ENCODE results near the gene SARDH.

The SARDH gene

GRCh38 chr9:133718563-133719315, 19.4 kb downstream of the SARDH start:
- Histone ChIP-seq H3K4me1 (ENCODE audit: insufficient read depth, poor library complexity, severe bottlenecking) (no peaks in the 10 kb centered on the region), H3K9me3 (ENCODE audit: severe bottlenecking) (peaks cover 3% of the 10 kb centered on the region), H3K27ac (ENCODE audit: poor library complexity, severe bottlenecking) (no peak overlapping the region), H3K4me3 (ENCODE audit: severe bottlenecking) (no peak overlapping the region), H3K27me3 (ENCODE audit: insufficient read depth, poor library complexity, severe bottlenecking) (peaks cover 3% of the 10 kb centered on the region), H3K36me3 (ENCODE audit: low read depth) (no peaks in the 10 kb centered on the region)
- TF ChIP-seq, protein P1, sequence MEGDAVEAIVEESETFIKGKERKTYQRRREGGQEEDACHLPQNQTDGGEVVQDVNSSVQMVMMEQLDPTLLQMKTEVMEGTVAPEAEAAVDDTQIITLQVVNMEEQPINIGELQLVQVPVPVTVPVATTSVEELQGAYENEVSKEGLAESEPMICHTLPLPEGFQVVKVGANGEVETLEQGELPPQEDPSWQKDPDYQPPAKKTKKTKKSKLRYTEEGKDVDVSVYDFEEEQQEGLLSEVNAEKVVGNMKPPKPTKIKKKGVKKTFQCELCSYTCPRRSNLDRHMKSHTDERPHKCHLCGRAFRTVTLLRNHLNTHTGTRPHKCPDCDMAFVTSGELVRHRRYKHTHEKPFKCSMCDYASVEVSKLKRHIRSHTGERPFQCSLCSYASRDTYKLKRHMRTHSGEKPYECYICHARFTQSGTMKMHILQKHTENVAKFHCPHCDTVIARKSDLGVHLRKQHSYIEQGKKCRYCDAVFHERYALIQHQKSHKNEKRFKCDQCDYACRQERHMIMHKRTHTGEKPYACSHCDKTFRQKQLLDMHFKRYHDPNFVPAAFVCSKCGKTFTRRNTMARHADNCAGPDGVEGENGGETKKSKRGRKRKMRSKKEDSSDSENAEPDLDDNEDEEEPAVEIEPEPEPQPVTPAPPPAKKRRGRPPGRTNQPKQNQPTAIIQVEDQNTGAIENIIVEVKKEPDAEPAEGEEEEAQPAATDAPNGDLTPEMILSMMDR (IDR thresholded peaks at IDR 0.05; ENCODE audit: poor library complexity, severe bottlenecking) = no peak
- ATAC-seq (ENCODE audit: low read depth) (no peak), DNase-seq (ENCODE audit: low spot score) (no peak)

DNA sequence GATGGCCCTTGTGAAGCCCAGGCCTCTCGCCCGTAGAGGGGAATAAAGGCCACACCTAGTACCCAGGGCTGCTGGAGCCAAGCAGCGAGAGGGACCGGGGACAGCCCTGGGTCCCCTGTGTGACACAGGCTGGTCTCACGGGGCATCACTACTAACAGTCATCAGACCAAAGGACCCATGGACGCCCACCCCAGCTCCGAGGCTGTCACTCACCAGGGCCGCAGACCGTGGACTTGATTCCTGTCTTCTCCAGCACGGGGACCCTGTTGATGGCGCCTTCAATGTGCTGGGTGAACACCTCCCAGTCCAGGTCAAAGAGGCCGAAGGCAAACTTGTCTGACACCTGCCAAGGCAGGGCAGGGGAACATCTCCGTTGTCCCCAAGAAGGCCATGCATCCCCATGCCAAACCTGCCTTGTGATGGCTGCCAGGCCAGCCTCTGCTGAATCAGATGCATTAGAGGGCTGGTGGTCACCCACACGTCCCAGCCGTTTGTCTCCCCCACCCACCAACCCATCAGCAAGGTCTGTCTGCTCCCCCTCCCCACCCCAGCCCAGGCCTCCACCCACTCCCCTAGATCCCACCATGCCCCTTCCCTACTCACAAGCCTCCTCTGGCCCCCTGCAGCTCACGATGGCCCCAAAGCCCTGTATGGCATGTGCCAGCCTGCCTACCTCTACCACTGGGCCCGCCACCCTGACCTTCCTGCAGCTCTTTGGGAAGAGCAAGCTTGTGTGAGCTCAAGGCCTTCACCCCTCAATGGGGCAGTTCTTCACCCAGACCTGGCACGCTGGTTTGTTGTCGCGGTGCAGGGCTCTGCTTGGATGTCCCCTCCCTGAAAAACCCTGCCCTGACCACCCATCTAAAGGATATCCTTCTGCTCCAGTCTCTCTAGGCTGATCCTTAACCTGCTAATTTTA, 20.8 kb downstream of the SARDH start:
- ATAC-seq (ENCODE audit: low read depth) = no peak
- Histone ChIP-seq H3K4me1 (ENCODE audit: insufficient read depth, poor library complexity, severe bottlenecking) (no peaks in the 10 kb centered on the region), H3K27me3 (ENCODE audit: insufficient read depth, poor library complexity, severe bottlenecking) (no peaks in the 10 kb centered on the region), H3K9me3 (ENCODE audit: severe bottlenecking) (peaks cover 3% of the 10 kb centered on the region), H3K36me3 (ENCODE audit: low read depth) (no peaks in the 10 kb centered on the region), H3K27ac (ENCODE audit: poor library complexity, severe bottlenecking) (no peak overlapping the region), H3K4me3 (ENCODE audit: severe bottlenecking) (no peak overlapping the region)
- DNase-seq (ENCODE audit: low spot score) = peak; percentile 54
- TF ChIP-seq, protein P1 (IDR thresholded peaks at IDR 0.05; ENCODE audit: poor library complexity, severe bottlenecking) = no peak

DNA sequence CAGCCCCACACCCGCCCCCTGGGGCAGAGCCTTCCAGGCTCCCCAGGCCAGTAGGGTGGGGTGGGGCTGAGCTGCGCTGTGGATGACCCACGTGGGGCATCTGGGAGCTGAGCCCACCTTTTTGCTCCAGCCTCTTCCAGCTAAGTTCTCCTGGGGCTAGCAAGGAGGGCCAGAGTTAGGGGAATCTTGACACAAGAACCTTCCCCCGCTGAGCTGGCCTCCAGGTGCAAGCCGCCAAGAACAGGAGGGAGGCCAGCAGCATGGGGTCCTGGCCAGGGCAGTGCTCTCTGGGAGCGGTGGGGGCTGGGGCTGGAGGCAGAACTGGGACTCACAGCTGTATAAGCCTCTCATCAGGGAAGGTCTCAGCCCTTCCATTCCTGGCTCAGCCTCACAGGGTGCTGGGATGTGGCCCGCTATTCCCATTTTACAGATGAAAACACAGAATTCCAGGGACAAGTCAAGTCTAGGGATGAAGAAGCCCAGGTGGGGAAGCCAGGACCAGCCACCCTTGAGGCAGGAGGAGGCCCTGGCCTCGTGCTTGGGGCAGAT, 21.5 kb downstream of the SARDH start:
- TF ChIP-seq, protein P1 (IDR thresholded peaks at IDR 0.05; ENCODE audit: poor library complexity, severe bottlenecking) = no peak
- no peak for DNase-seq (ENCODE audit: low spot score)
- Histone ChIP-seq H3K27ac (ENCODE audit: poor library complexity, severe bottlenecking) (no peak overlapping the region), H3K9me3 (ENCODE audit: severe bottlenecking) (peaks cover 3% of the 10 kb centered on the region), H3K36me3 (ENCODE audit: low read depth) (no peaks in the 10 kb centered on the region), H3K4me1 (ENCODE audit: insufficient read depth, poor library complexity, severe bottlenecking) (peaks cover 1% of the 10 kb centered on the region), H3K4me3 (ENCODE audit: severe bottlenecking) (no peak overlapping the region), H3K27me3 (ENCODE audit: insufficient read depth, poor library complexity, severe bottlenecking) (no peaks in the 10 kb centered on the region)
- no peak for ATAC-seq (ENCODE audit: low read depth)

GRCh38 chr9:133715866-133716563, 22.1 kb downstream of the SARDH start:
- TF ChIP-seq, protein P1 (IDR thresholded peaks at IDR 0.05; ENCODE audit: poor library complexity, severe bottlenecking) = peak; percentile 37
- H3K27ac ChIP-seq (ENCODE audit: poor library complexity, severe bottlenecking) = no peak overlapping the region
- H3K4me1 ChIP-seq (ENCODE audit: insufficient read depth, poor library complexity, severe bottlenecking) = peaks cover 6% of the 10 kb centered on the region
- H3K4me3 ChIP-seq (ENCODE audit: severe bottlenecking) = no peak overlapping the region
- no peaks in the 10 kb centered on the region for H3K27me3 ChIP-seq (ENCODE audit: insufficient read depth, poor library complexity, severe bottlenecking)
- peaks cover 3% of the 10 kb centered on the region for H3K9me3 ChIP-seq (ENCODE audit: severe bottlenecking)
- DNase-seq (ENCODE audit: low spot score) = peak; percentile 64
- no peak for ATAC-seq (ENCODE audit: low read depth)
- H3K36me3 ChIP-seq (ENCODE audit: low read depth) = no peaks in the 10 kb centered on the region
